NCI-H748 treated with DMSO at 0.1 percent for 48 hours (cell line): ENCODE results near the gene PRAME.
"Not testable (repeated sequence)": the region's sequence is repeated elsewhere in the genome, so short reads cannot be mapped to it uniquely, and the experiment has no call there.

Experiments
- DNase-seq: peaks from one replicate; lab custom pipeline; 2025; lab: John Stamatoyannopoulos, UW

Gene PRAME

GRCh38 chr22:22520667-22521602 lies 38.1 kb downstream of the PRAME start:
- no peak for DNase-seq

- DNase-seq, result no peak
These were observed 38.9 kb downstream of the PRAME start, which contains the start of gene ZNF280A for GRCh38 chr22:22520020-22520656. TSS of gene ZNF280A (minus strand) at chr22:22520270. CDS start at chr22:22515630, 4,640 bp downstream.

- no peak for DNase-seq
These were observed 39.5 kb downstream of the PRAME start for GRCh38 chr22:22519591-22519990.

GRCh38 chr22:22516992-22517391 lies 42.1 kb downstream of the PRAME start:
- no peak for DNase-seq

- DNase-seq, result no peak
These were observed 43.2 kb downstream of the PRAME start for GRCh38 chr22:22515890-22516289.

- DNase-seq, result not testable (repeated sequence)
These were observed 44.6 kb downstream of the PRAME start for GRCh38 chr22:22514431-22514830.

GRCh38 chr22:22513619-22514018 lies 45.4 kb downstream of the PRAME start:
- no peak for DNase-seq

GRCh38 chr22:22512951-22513350 lies 46.1 kb downstream of the PRAME start:
- DNase-seq, result no peak

GRCh38 chr22:22510833-22511232 lies 48.2 kb downstream of the PRAME start:
- DNase-seq, result not testable (repeated sequence)

- not testable (repeated sequence) for DNase-seq
These were observed 49.2 kb downstream of the PRAME start for GRCh38 chr22:22509912-22510311.

- peak; percentile 49 for DNase-seq
These were observed 50.5 kb downstream of the PRAME start, which contains the start of gene ZNF280B for GRCh38 chr22:22508274-22509176. TSS of gene ZNF280B (minus strand) at chr22:22508742. CDS start at chr22:22489398, 19,344 bp downstream.

GRCh38 chr22:22507743-22508273 lies 51.3 kb downstream of the PRAME start:
- DNase-seq, result no peak

GRCh38 chr22:22506736-22507135 lies 52.3 kb downstream of the PRAME start:
- no peak for DNase-seq

- no peak for DNase-seq
These were observed 60.8 kb downstream of the PRAME start for GRCh38 chr22:22498267-22498666.
